H9 (cell line): ENCODE measurements around the gene KCNJ15. TPM values are rescaled to one million over a fixed set of nuclear protein-coding genes. Genes with fewer than 3 reads are reported as not detected.

Experiments
- DNase-seq: peaks from one replicate; pipeline ENCODE4 v3.0.0-alpha.2; 2017
- H2AFZ ChIP-seq: one replicate; pipeline ENCODE4 v1.6.1; 2013; ENCODE audit warnings: mild to moderate bottlenecking, low read length, control low read depth, moderate library complexity
- H2AK5ac ChIP-seq: 2 replicates; pipeline ENCODE4 v1.6.1; 2013; ENCODE audit warnings: low read length, control low read depth, mixed read lengths; ENCODE audit not compliant: insufficient read length
- H2BK120ac ChIP-seq: one replicate; pipeline ENCODE4 v1.6.1; 2013; ENCODE audit warnings: low read depth, mild to moderate bottlenecking, low read length, control low read depth, inconsistent platforms; ENCODE audit not compliant: poor library complexity, severe bottlenecking
- H2BK12ac ChIP-seq: 2 replicates; pipeline ENCODE4 v1.6.1; 2013; ENCODE audit warnings: low read length, control low read depth, mixed read lengths, low read depth; ENCODE audit not compliant: insufficient read length
- H2BK15ac ChIP-seq: 2 replicates; pipeline ENCODE4 v1.6.1; 2013; ENCODE audit warnings: low read depth, low read length, control low read depth
- H2BK20ac ChIP-seq: one replicate; pipeline ENCODE4 v1.6.1; 2013; ENCODE audit warnings: low read depth, mild to moderate bottlenecking, low read length, control low read depth, inconsistent platforms; ENCODE audit not compliant: poor library complexity, severe bottlenecking
- H2BK5ac ChIP-seq: 2 replicates; pipeline ENCODE4 v1.6.1; 2013; ENCODE audit warnings: low read length, control low read depth, mixed read lengths; ENCODE audit not compliant: insufficient read length
- H3K14ac ChIP-seq: 2 replicates; pipeline ENCODE4 v1.6.1; 2013; ENCODE audit warnings: low read length, control low read depth; ENCODE audit not compliant: insufficient read depth
- H3K18ac ChIP-seq: 2 replicates; pipeline ENCODE4 v1.6.1; 2013; ENCODE audit warnings: low read depth, mild to moderate bottlenecking, mixed read lengths, low read length, control low read depth; ENCODE audit not compliant: insufficient read length
- H3K23ac ChIP-seq: 2 replicates; pipeline ENCODE4 v1.6.1; 2013; ENCODE audit warnings: low read length, control low read depth, mixed read lengths, low read depth; ENCODE audit not compliant: insufficient read length
- H3K23me2 ChIP-seq: 2 replicates; pipeline ENCODE4 v1.6.1; 2013; ENCODE audit warnings: low read depth, mild to moderate bottlenecking, mixed read lengths, low read length, control low read depth; ENCODE audit not compliant: insufficient read length, poor library complexity, severe bottlenecking
- H3K27ac ChIP-seq: 2 replicates; pipeline ENCODE4 v1.5.1; 2013; ENCODE audit warnings: low read length, control low read depth, mixed read lengths, low read depth; ENCODE audit not compliant: insufficient read length
- H3K27me3 ChIP-seq: 2 replicates; pipeline ENCODE4 v1.6.1; 2013; ENCODE audit warnings: low read length, control low read depth, inconsistent platforms; ENCODE audit not compliant: insufficient read depth
- H3K4ac ChIP-seq: 2 replicates; pipeline ENCODE4 v1.6.1; 2013; ENCODE audit warnings: low read depth, mild to moderate bottlenecking, control low read depth, inconsistent platforms, low read length, moderate library complexity
- H3K4me1 ChIP-seq: 2 replicates; pipeline ENCODE4 v1.6.1; 2013; ENCODE audit warnings: low read length, control low read depth, inconsistent platforms; ENCODE audit not compliant: insufficient read depth
- H3K4me2 ChIP-seq: 2 replicates; pipeline ENCODE4 v1.6.1; 2013; ENCODE audit warnings: low read length, control low read depth, mixed read lengths; ENCODE audit not compliant: insufficient read length, insufficient read depth
- H3K56ac ChIP-seq: 2 replicates; pipeline ENCODE4 v1.6.1; 2013; ENCODE audit warnings: low read depth, mild to moderate bottlenecking, mixed read lengths, low read length, control low read depth; ENCODE audit not compliant: insufficient read length
- H3K79me1 ChIP-seq: 2 replicates; pipeline ENCODE4 v1.6.1; 2013; ENCODE audit warnings: low read depth, mild to moderate bottlenecking, moderate library complexity, low read length, control low read depth, inconsistent platforms; ENCODE audit not compliant: insufficient read depth, poor library complexity, severe bottlenecking
- H3K79me2 ChIP-seq: 2 replicates; pipeline ENCODE4 v1.6.1; 2013; ENCODE audit warnings: low read length, control low read depth, inconsistent platforms; ENCODE audit not compliant: insufficient read depth
- H3K9ac ChIP-seq: 2 replicates; pipeline ENCODE4 v1.6.1; 2013; ENCODE audit warnings: low read length, control low read depth, mixed read lengths; ENCODE audit not compliant: insufficient read length; ENCODE audit errors: extremely low read depth
- H3K9me3 ChIP-seq: one replicate; pipeline ENCODE4 v1.6.1; 2013; ENCODE audit warnings: low read depth, low read length, inconsistent platforms; ENCODE audit not compliant: control insufficient read depth
- H3T11ph ChIP-seq: one replicate; pipeline ENCODE4 v1.6.1; 2013; ENCODE audit warnings: mild to moderate bottlenecking, low read length, control low read depth, inconsistent platforms
- H4K20me1 ChIP-seq: one replicate; pipeline ENCODE4 v1.6.1; 2013; ENCODE audit not compliant: control insufficient read depth, insufficient read length, insufficient read depth
- H4K5ac ChIP-seq: 2 replicates; pipeline ENCODE4 v1.6.1; 2013; ENCODE audit warnings: low read depth, mild to moderate bottlenecking, mixed read lengths, low read length, control low read depth; ENCODE audit not compliant: insufficient read length
- H4K8ac ChIP-seq: replicated peaks from 2 replicates; pipeline ENCODE4 v1.6.1; 2013; ENCODE audit warnings: low read length, control low read depth, mixed read lengths, low read depth; ENCODE audit not compliant: insufficient read length
- H4K91ac ChIP-seq: 2 replicates; pipeline ENCODE4 v1.6.1; 2013; ENCODE audit warnings: low read depth, mild to moderate bottlenecking, moderate library complexity, mixed read lengths, low read length, control low read depth; ENCODE audit not compliant: insufficient read length
- H3K27ac Mint-ChIP-seq, 3 experiments: 2 replicates in 2 of 3; 3 replicates in 1 of 3; pipeline ENCODE4 v1.8.0; 2020 to 2021; ENCODE audit warnings: mixed read lengths in 3 of 3, mild to moderate bottlenecking in 1 of 3, moderate library complexity in 1 of 3
- H3K27me3 Mint-ChIP-seq: 2 replicates; pipeline ENCODE4 v1.8.0; 2021; ENCODE audit warnings: low read depth, mild to moderate bottlenecking, moderate library complexity, mixed read lengths
- H3K36me3 Mint-ChIP-seq, 3 experiments: 2 replicates in 2 of 3; 3 replicates in 1 of 3; pipeline ENCODE4 v1.8.0; 2020 to 2021; ENCODE audit warnings: low read depth in 3 of 3, mixed read lengths in 3 of 3; ENCODE audit not compliant: insufficient read depth in 1 of 3
- H3K4me1 Mint-ChIP-seq, 2 experiments: 2 replicates each; pipeline ENCODE4 v1.8.0; 2020; ENCODE audit warnings: mixed read lengths in 2 of 2
- H3K4me3 Mint-ChIP-seq, 2 experiments: 2 replicates in 1 of 2; 3 replicates in 1 of 2; pipeline ENCODE4 v1.8.0; 2020 to 2021; ENCODE audit warnings: mild to moderate bottlenecking in 2 of 2, mixed read lengths in 2 of 2, moderate library complexity in 1 of 2
- H3K9me3 Mint-ChIP-seq, 2 experiments: 2 replicates in 1 of 2; 3 replicates in 1 of 2; pipeline ENCODE4 v1.8.0; 2020; ENCODE audit warnings: mild to moderate bottlenecking in 2 of 2, mixed read lengths in 2 of 2, moderate library complexity in 1 of 2
- CTCF ChIP-seq: fragments of 200-600 bp; sonication (generic); conservative IDR thresholded peaks from 3 replicates; pipeline ENCODE4 v1.8.0; 2021; ENCODE audit warnings: antibody characterized with exemption, mild to moderate bottlenecking
- WGBS: extraction: QIAGEN DNeasy Blood & Tissue Kit; methylation state at CpG from one replicate; pipeline ENCODE4 v1.1.7; 2013; ENCODE audit warnings: missing lambda C conversion rate, low lambda C conversion rate, mixed read lengths; ENCODE audit not compliant: insufficient read length; ENCODE audit errors: extremely low coverage; 5-methylcytosine and 5-hydroxymethylcytosine counted together
- total RNA-seq: library from RNA; stranded (reverse); gene quantifications from 2 replicates; pipeline ENCODE4 v1.2.1, GENCODE V29; 2021

Gene KCNJ15
- total RNA-seq, 1 experiment from 2014 or later: not detected

GRCh38 chr21:38337793-38338192 is 81.0 kb downstream of the KCNJ15 start:
- no peaks in the 10 kb centered on the region for H3K79me2 ChIP-seq
- H4K5ac ChIP-seq: no peak overlapping the region
- H4K20me1 ChIP-seq: no peaks in the 10 kb centered on the region
- WGBS: no CpG with 5 or more reads among the region's 5 CpGs
- no peak overlapping the region for H3T11ph ChIP-seq
- no peak overlapping the region for H4K91ac ChIP-seq
- Mint-ChIP-seq H3K4me3 (no peak overlapping the region), H3K36me3 (no peaks in the 10 kb centered on the region; a peak in 1 of 7 replicates), H3K9me3 (peaks cover 0 to 2% of the 10 kb centered on the region in 2 experiments; a peak in 2 of 5 replicates), H3K4me1 (no peaks in the 10 kb centered on the region), H3K27ac (no peak overlapping the region), H3K27me3 (no peaks in the 10 kb centered on the region)
- H2BK5ac ChIP-seq: no peak overlapping the region
- no peak overlapping the region for H2BK15ac ChIP-seq
- H3K4me2 ChIP-seq: no peak overlapping the region
- no peak overlapping the region for H2BK20ac ChIP-seq
- no peak overlapping the region for H3K23ac ChIP-seq
- H2BK12ac ChIP-seq: no peak overlapping the region
- no peak overlapping the region for H3K27ac ChIP-seq
- no peak for DNase-seq
- H3K14ac ChIP-seq: no peak overlapping the region
- H3K18ac ChIP-seq: no peak overlapping the region
- H2AFZ ChIP-seq: no peak overlapping the region
- H3K23me2 ChIP-seq: no peaks in the 10 kb centered on the region
- no peak overlapping the region for H2BK120ac ChIP-seq
- no peaks in the 10 kb centered on the region for H3K27me3 ChIP-seq
- no peak overlapping the region for H3K4ac ChIP-seq
- no peaks in the 10 kb centered on the region for H3K79me1 ChIP-seq
- no peak overlapping the region for H2AK5ac ChIP-seq
- no peak overlapping the region for H3K9ac ChIP-seq
- H3K9me3 ChIP-seq: no peaks in the 10 kb centered on the region
- H4K8ac ChIP-seq: no peak overlapping the region
- no peak for TF ChIP-seq CTCF
- H3K4me1 ChIP-seq: no peaks in the 10 kb centered on the region
- no peak overlapping the region for H3K56ac ChIP-seq
